Endothelial cell of umbilical vein (primary cell): ENCODE measurements around the gene TMED7. TPM values are rescaled to one million over a fixed set of nuclear protein-coding genes. Genes with fewer than 3 reads are reported as not detected.

Experiments
- BruUV-seq: library from RNA; stranded (reverse); fragments of 400-500 nt; replicated peaks from 2 replicates; lab custom pipeline; 2021; lab: Mats Ljungman, UMichigan
- CTCF ChIA-PET: fragments of 300-600, 350-600 bp; sonication (Branson Sonifier 250); formaldehyde crosslinking; loops from one replicate; lab custom pipeline; 2021; ENCODE audit warnings: antibody characterized with exemption, inconsistent platforms; lab: Charles Lee
- POLR2A ChIA-PET: fragments of 300-600, 350-600 bp; sonication (Branson Sonifier 250); formaldehyde crosslinking; loops from one replicate; lab custom pipeline; 2021; ENCODE audit warnings: antibody characterized with exemption, inconsistent platforms; lab: Charles Lee
- DNase-seq: peaks from one replicate; pipeline ENCODE4 v3.0.0-alpha.2; 2011; ENCODE audit warnings: low read depth, low spot score
- FAIRE-seq: peaks from 2 replicates; lab custom pipeline; 2011; peaks lifted over from hg19 to GRCh38; lab: Jason Lieb, UNC
- H2AFZ ChIP-seq: 2 replicates; pipeline ENCODE4 v1.6.0; 2012; ENCODE audit warnings: low read depth, low read length, control low read depth, inconsistent platforms
- H3K27ac ChIP-seq: 2 replicates; pipeline ENCODE4 v1.5.1; 2011; ENCODE audit warnings: low read depth, mild to moderate bottlenecking, control low read depth, low read length, moderate library complexity; ENCODE audit not compliant: insufficient read depth
- H3K27me3 ChIP-seq, 2 experiments: 2 replicates each; pipeline versions ENCODE4 v1.6.0 to v1.6.1; 2011; ENCODE audit warnings: low read length in 2 of 2, mixed read lengths in 1 of 2; ENCODE audit not compliant: control insufficient read depth in 2 of 2, insufficient read depth in 2 of 2
- H3K36me3 ChIP-seq, 2 experiments: 2 replicates in 1 of 2; 3 replicates in 1 of 2; pipeline ENCODE4 v1.5.1; 2011; ENCODE audit warnings: low read length in 2 of 2, mild to moderate bottlenecking in 1 of 2, moderate library complexity in 1 of 2; ENCODE audit not compliant: control insufficient read depth in 2 of 2, insufficient read depth in 2 of 2; ENCODE audit errors: extremely low read depth in 1 of 2
- H3K4me1 ChIP-seq: 3 replicates; pipeline ENCODE4 v1.5.1; 2011; ENCODE audit warnings: mild to moderate bottlenecking, low read length; ENCODE audit not compliant: control insufficient read depth, insufficient read depth; ENCODE audit errors: extremely low read depth
- H3K4me2 ChIP-seq: 2 replicates; pipeline ENCODE4 v1.6.1; 2011; ENCODE audit warnings: low read length, control low read depth, mixed read lengths; ENCODE audit not compliant: insufficient read depth
- H3K4me3 ChIP-seq, 3 experiments: fragments of 200-600 bp in 1 of 3; sonication (generic), shearing (Covaris generic) in 1 of 3; replicated peaks in 1 of 3; 2 replicates each; pipeline ENCODE4 v1.5.1; 2011 to 2016; ENCODE audit warnings: control low read depth in 3 of 3, low read length in 3 of 3, mild to moderate bottlenecking in 2 of 3, inconsistent platforms in 1 of 3, low read depth in 1 of 3, moderate library complexity in 1 of 3; ENCODE audit not compliant: insufficient read depth in 1 of 3
- H3K79me2 ChIP-seq: 2 replicates; pipeline ENCODE4 v1.6.0; 2012; ENCODE audit warnings: low read length, inconsistent platforms; ENCODE audit not compliant: control insufficient read depth, insufficient read depth
- H3K9ac ChIP-seq: replicated peaks from 2 replicates; pipeline ENCODE3; 2011; ENCODE audit warnings: low read length, control low read depth; ENCODE audit not compliant: insufficient read depth; ENCODE audit errors: extremely low read depth
- H3K9me1 ChIP-seq: replicated peaks from 3 replicates; pipeline ENCODE4 v1.6.0; 2011; ENCODE audit warnings: mild to moderate bottlenecking, low read length; ENCODE audit not compliant: control insufficient read depth, insufficient read depth; ENCODE audit errors: extremely low read depth
- H3K9me3 ChIP-seq: replicated peaks from 2 replicates; pipeline ENCODE4 v1.5.1; 2012; ENCODE audit warnings: low read length, inconsistent platforms; ENCODE audit not compliant: control insufficient read depth, insufficient read depth
- H4K20me1 ChIP-seq: replicated peaks from 2 replicates; pipeline ENCODE3; 2011; ENCODE audit warnings: mild to moderate bottlenecking, low read length; ENCODE audit not compliant: control insufficient read depth, insufficient read depth; ENCODE audit errors: extremely low read depth
- CTCF ChIP-seq, 2 donors: IDR thresholded peaks; 1 replicate in 1 of 2; 2 replicates in 1 of 2; pipeline ENCODE4 v1.5.1; 2011; ENCODE audit warnings: low read length in 2 of 2, mild to moderate bottlenecking in 2 of 2, moderate library complexity in 2 of 2, control low read depth in 1 of 2, inconsistent platforms in 1 of 2, low read depth in 1 of 2; ENCODE audit not compliant: insufficient read depth in 1 of 2; ENCODE audit errors: extremely low read depth in 1 of 2
- EZH2 ChIP-seq: IDR thresholded peaks from 2 replicates; pipeline ENCODE4 v1.6.1; 2012; ENCODE audit warnings: borderline replicate concordance, low read depth, mild to moderate bottlenecking, moderate library complexity, low read length, inconsistent platforms; ENCODE audit not compliant: severe bottlenecking
- FOS ChIP-seq: IDR thresholded peaks from 2 replicates; pipeline ENCODE4 v1.6.1; 2011; ENCODE audit warnings: mild to moderate bottlenecking, low read length, moderate library complexity, borderline replicate concordance; ENCODE audit not compliant: insufficient read depth
- GATA2 ChIP-seq: IDR thresholded peaks from 2 replicates; pipeline ENCODE4 v1.7.0; 2011; ENCODE audit warnings: low read depth, mild to moderate bottlenecking, moderate library complexity, mixed read lengths, low read length; ENCODE audit not compliant: insufficient read length, insufficient read depth
- JUN ChIP-seq: IDR thresholded peaks from 2 replicates; pipeline ENCODE4 v1.6.1; 2011; ENCODE audit warnings: borderline replicate concordance, low read depth; ENCODE audit not compliant: insufficient read length, insufficient read depth
- MAX ChIP-seq: IDR thresholded peaks from 2 replicates; pipeline ENCODE4 v1.6.1; 2011; ENCODE audit not compliant: insufficient read depth, insufficient read length
- MYC ChIP-seq: IDR thresholded peaks from one replicate; pipeline ENCODE4 v1.6.1; 2011; ENCODE audit warnings: mild to moderate bottlenecking, low read depth, low read length
- POLR2A ChIP-seq: IDR thresholded peaks from 2 replicates; pipeline ENCODE4 v1.6.1; 2012; ENCODE audit warnings: low read depth, mild to moderate bottlenecking, control low read depth, low read length
- POLR2AphosphoS5 ChIP-seq: IDR thresholded peaks from 2 replicates; pipeline ENCODE4 v1.6.1; 2012; ENCODE audit warnings: low read depth, mild to moderate bottlenecking, control low read depth, low read length, moderate library complexity; ENCODE audit not compliant: insufficient read depth
- dilution Hi-C: fragments of 300-500 bp; cut with MboI; formaldehyde crosslinking; loops from one replicate; pipeline ENCODE4 v1.15.0; 2019; ENCODE audit warnings: low sequenced_read_pairs; ENCODE audit not compliant: extremely low pct_ligation_motif_present
- intact Hi-C: fragments of 100-400 bp; cut with micrococcal nuclease; formaldehyde crosslinking; loops from one replicate; pipeline ENCODE4 v1.10.0; 2022
- polyA plus RNA-seq, 4 experiments: library from polyadenylated mRNA; depleted of rRNA in 3 of 4; stranded (reverse) in 3 of 4; unstranded in 1 of 4; fragments of >200 nt; gene quantifications; 2 replicates each; pipeline versions ENCODE4 v1.2.1 to v1.2.3, GENCODE V29; 2011 to 2012; ENCODE audit warnings: missing spikeins in 1 of 4
- total RNA-seq: library from RNA; stranded (reverse); gene quantifications from 2 replicates; pipeline ENCODE4 v1.2.3, GENCODE V29; 2021

The TMED7 gene
- total and polyA plus RNA-seq, 2 donors (not counting 3 experiments of a cell fraction or from before 2014, with no cell fraction given) = 57.6 to 101 TPM

- intact Hi-C loops = no loop called here
- CTCF ChIA-PET = no interaction called here
- no TSS peak for BruUV-seq
These were observed 47.2 kb downstream of the TMED7 start for GRCh38 chr5:115578657-115579056.

More at GRCh38 chr5:115578657-115579056, 47.2 kb downstream of the TMED7 start:
- Histone ChIP-seq H3K4me1 (peaks cover 24% of the 10 kb centered on the region), H3K27ac (no peak overlapping the region), H3K9me1 (no peaks in the 10 kb centered on the region), H3K4me2 (no peak overlapping the region), H3K4me3 (no peak overlapping the region), H3K79me2 (no peaks in the 10 kb centered on the region), H3K9ac (no peak overlapping the region), H3K9me3 (no peaks in the 10 kb centered on the region), H4K20me1 (no peaks in the 10 kb centered on the region), H3K27me3 (no peaks in the 10 kb centered on the region), H2AFZ (no peak overlapping the region), H3K36me3 (no peaks in the 10 kb centered on the region)
- FAIRE-seq (no peak), DNase-seq (no peak)
- dilution Hi-C loops = no loop called here
- TF ChIP-seq JUN (no peak), CTCF (IDR thresholded peaks at IDR 0.05; ENCODE audit: extremely low read depth in 1 of 2, insufficient read depth in 1 of 2, low read depth in 1 of 2, low read length in 2 of 2) (no peak), FOS (no peak), MYC (no peak), GATA2 (no peak), EZH2 (no peak), MAX (no peak), POLR2A (no peak), POLR2AphosphoS5 (no peak)
- POLR2A ChIA-PET = no interaction called here
